GM21717 (cell line): ENCODE data around the gene SNHG17.

Experiments used
- ATAC-seq: cut with Tn5 transposase; IDR thresholded peaks from one replicate; pipeline ENCODE4 v1.9.1; 2021; ENCODE audit warnings: mild to moderate bottlenecking, moderate library complexity; ENCODE audit not compliant: unreplicated experiment

The SNHG17 gene

DNA sequence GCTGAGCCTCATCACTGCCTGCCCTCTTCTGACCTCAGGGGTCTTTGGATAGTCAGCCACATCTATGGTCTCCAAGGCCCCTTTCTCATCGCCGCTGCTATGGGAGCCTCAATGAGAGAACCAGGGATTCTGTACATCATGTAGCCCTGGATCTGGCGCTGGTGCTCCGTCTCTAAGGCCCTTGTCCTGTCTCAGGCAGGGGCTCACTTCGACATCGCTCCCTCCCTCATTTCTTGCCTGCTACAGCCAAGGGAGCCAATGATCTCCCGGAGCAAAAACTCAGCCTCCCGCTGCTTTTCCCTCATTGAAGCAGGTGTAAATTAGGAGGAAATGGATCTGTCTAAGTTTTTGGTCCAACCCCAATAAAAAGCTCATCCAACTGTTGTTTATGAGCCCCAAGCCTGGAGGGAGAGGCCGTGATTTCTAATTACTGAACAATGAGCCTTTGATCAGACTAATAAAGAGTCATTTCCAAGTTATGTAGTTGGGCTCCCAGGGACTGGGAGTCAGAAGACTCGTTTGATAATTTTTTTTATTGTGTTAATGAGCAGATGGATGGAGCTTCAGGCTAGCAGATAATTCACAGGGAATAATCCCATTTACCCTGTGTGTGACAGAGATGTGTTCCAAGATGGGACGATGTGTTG is 58.0 kb downstream of the SNHG17 start:
- no peak for ATAC-seq

DNA sequence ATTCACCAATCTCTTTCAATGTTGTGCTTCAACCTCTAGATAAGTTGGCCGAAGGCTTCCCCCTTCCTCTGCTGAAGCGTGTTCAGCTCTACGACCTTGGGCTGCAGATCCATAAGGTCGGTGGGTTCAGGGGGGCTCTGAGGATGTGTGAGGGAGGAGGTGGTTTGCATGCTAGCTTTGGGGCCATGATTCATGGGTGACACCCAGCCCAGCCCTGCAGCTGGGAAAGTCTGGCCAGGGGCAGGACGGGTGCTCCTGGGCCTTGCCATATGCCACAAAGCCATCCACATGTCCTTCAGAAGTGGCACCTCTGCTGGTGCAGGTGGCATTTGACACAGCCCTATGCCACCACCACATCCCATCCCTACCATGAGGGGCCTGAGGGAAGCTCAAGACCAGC is 61.2 kb downstream of the SNHG17 start:
- no peak for ATAC-seq

DNA sequence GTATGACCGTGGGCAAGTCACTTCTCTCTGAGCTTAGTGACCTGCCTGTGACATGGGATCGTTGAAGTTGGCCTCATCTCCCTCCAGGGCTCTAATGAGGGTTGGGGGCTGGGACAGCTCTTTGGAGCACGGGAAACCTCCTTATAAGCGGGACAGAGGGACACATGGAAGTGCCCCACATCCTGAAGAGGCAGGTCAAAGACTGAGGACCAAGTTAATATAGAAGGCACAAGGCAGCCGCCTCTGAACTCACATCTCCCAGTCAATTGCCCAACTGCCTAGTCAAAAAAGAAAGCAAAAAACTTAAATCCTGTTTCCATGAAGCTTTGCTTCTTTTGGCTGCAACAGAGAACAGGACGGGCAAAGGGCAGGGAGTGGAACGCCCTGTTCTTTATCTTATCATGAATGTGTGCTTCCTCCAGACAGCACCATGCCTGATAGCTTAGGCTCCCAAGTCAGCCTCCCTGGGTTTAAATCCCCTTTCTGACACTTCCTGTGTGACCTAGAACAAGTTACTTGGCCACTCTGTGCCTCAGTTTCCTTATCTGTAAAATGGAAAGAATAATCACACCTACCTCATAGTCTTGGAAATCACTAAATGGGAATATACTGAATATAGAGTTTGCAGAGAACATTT is 61.8 kb downstream of the SNHG17 start:
- no peak for ATAC-seq

DNA sequence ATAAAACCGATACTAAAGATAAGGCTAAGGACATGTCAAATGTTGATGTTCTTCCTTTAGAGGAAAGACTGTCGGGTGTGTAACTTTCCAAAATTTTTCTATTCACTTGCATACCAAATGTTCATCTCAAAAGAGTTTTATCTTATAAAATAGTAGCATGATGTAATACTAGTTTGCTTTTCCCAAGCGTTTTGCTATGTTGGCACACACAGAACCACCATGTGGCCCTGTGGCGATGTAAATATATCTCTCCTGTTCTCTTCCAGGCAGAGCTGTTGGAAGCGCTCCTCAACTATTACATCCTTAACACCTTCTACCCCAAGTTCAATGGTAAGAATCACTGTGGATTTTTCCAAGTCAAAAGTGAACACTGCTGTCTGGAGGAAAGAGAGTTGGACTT is 62.3 kb downstream of the SNHG17 start:
- ATAC-seq, result no peak
